Endothelial cell of umbilical vein (primary cell): Measurements from ENCODE around the gene ARHGAP32. TPM values are rescaled to one million over a fixed set of nuclear protein-coding genes. Genes with fewer than 3 reads are reported as not detected.

Experiments
- BruUV-seq: library from RNA; stranded (reverse); fragments of 400-500 nt; replicated peaks from 2 replicates; lab custom pipeline; 2021; lab: Mats Ljungman, UMichigan
- CTCF ChIA-PET: fragments of 300-600, 350-600 bp; sonication (Branson Sonifier 250); formaldehyde crosslinking; loops from one replicate; lab custom pipeline; 2021; ENCODE audit warnings: antibody characterized with exemption, inconsistent platforms; lab: Charles Lee
- POLR2A ChIA-PET: fragments of 300-600, 350-600 bp; sonication (Branson Sonifier 250); formaldehyde crosslinking; loops from one replicate; lab custom pipeline; 2021; ENCODE audit warnings: antibody characterized with exemption, inconsistent platforms; lab: Charles Lee
- DNase-seq: peaks from one replicate; pipeline ENCODE4 v3.0.0-alpha.2; 2011; ENCODE audit warnings: low read depth, low spot score
- FAIRE-seq: peaks from 2 replicates; lab custom pipeline; 2011; peaks lifted over from hg19 to GRCh38; lab: Jason Lieb, UNC
- H2AFZ ChIP-seq: 2 replicates; pipeline ENCODE4 v1.6.0; 2012; ENCODE audit warnings: low read depth, low read length, control low read depth, inconsistent platforms
- H3K27ac ChIP-seq: 2 replicates; pipeline ENCODE4 v1.5.1; 2011; ENCODE audit warnings: low read depth, mild to moderate bottlenecking, control low read depth, low read length, moderate library complexity; ENCODE audit not compliant: insufficient read depth
- H3K27me3 ChIP-seq, 2 experiments: 2 replicates each; pipeline versions ENCODE4 v1.6.0 to v1.6.1; 2011; ENCODE audit warnings: low read length in 2 of 2, mixed read lengths in 1 of 2; ENCODE audit not compliant: control insufficient read depth in 2 of 2, insufficient read depth in 2 of 2
- H3K36me3 ChIP-seq, 2 experiments: 2 replicates in 1 of 2; 3 replicates in 1 of 2; pipeline ENCODE4 v1.5.1; 2011; ENCODE audit warnings: low read length in 2 of 2, mild to moderate bottlenecking in 1 of 2, moderate library complexity in 1 of 2; ENCODE audit not compliant: control insufficient read depth in 2 of 2, insufficient read depth in 2 of 2; ENCODE audit errors: extremely low read depth in 1 of 2
- H3K4me1 ChIP-seq: 3 replicates; pipeline ENCODE4 v1.5.1; 2011; ENCODE audit warnings: mild to moderate bottlenecking, low read length; ENCODE audit not compliant: control insufficient read depth, insufficient read depth; ENCODE audit errors: extremely low read depth
- H3K4me2 ChIP-seq: 2 replicates; pipeline ENCODE4 v1.6.1; 2011; ENCODE audit warnings: low read length, control low read depth, mixed read lengths; ENCODE audit not compliant: insufficient read depth
- H3K4me3 ChIP-seq, 3 experiments: fragments of 200-600 bp in 1 of 3; sonication (generic), shearing (Covaris generic) in 1 of 3; replicated peaks in 1 of 3; 2 replicates each; pipeline ENCODE4 v1.5.1; 2011 to 2016; ENCODE audit warnings: control low read depth in 3 of 3, low read length in 3 of 3, mild to moderate bottlenecking in 2 of 3, inconsistent platforms in 1 of 3, low read depth in 1 of 3, moderate library complexity in 1 of 3; ENCODE audit not compliant: insufficient read depth in 1 of 3
- H3K79me2 ChIP-seq: 2 replicates; pipeline ENCODE4 v1.6.0; 2012; ENCODE audit warnings: low read length, inconsistent platforms; ENCODE audit not compliant: control insufficient read depth, insufficient read depth
- H3K9ac ChIP-seq: replicated peaks from 2 replicates; pipeline ENCODE3; 2011; ENCODE audit warnings: low read length, control low read depth; ENCODE audit not compliant: insufficient read depth; ENCODE audit errors: extremely low read depth
- H3K9me1 ChIP-seq: replicated peaks from 3 replicates; pipeline ENCODE4 v1.6.0; 2011; ENCODE audit warnings: mild to moderate bottlenecking, low read length; ENCODE audit not compliant: control insufficient read depth, insufficient read depth; ENCODE audit errors: extremely low read depth
- H3K9me3 ChIP-seq: replicated peaks from 2 replicates; pipeline ENCODE4 v1.5.1; 2012; ENCODE audit warnings: low read length, inconsistent platforms; ENCODE audit not compliant: control insufficient read depth, insufficient read depth
- H4K20me1 ChIP-seq: replicated peaks from 2 replicates; pipeline ENCODE3; 2011; ENCODE audit warnings: mild to moderate bottlenecking, low read length; ENCODE audit not compliant: control insufficient read depth, insufficient read depth; ENCODE audit errors: extremely low read depth
- EZH2 ChIP-seq: IDR thresholded peaks from 2 replicates; pipeline ENCODE4 v1.6.1; 2012; ENCODE audit warnings: borderline replicate concordance, low read depth, mild to moderate bottlenecking, moderate library complexity, low read length, inconsistent platforms; ENCODE audit not compliant: severe bottlenecking
- FOS ChIP-seq: IDR thresholded peaks from 2 replicates; pipeline ENCODE4 v1.6.1; 2011; ENCODE audit warnings: mild to moderate bottlenecking, low read length, moderate library complexity, borderline replicate concordance; ENCODE audit not compliant: insufficient read depth
- GATA2 ChIP-seq: IDR thresholded peaks from 2 replicates; pipeline ENCODE4 v1.7.0; 2011; ENCODE audit warnings: low read depth, mild to moderate bottlenecking, moderate library complexity, mixed read lengths, low read length; ENCODE audit not compliant: insufficient read length, insufficient read depth
- JUN ChIP-seq: IDR thresholded peaks from 2 replicates; pipeline ENCODE4 v1.6.1; 2011; ENCODE audit warnings: borderline replicate concordance, low read depth; ENCODE audit not compliant: insufficient read length, insufficient read depth
- MYC ChIP-seq: IDR thresholded peaks from one replicate; pipeline ENCODE4 v1.6.1; 2011; ENCODE audit warnings: mild to moderate bottlenecking, low read depth, low read length
- POLR2A ChIP-seq: IDR thresholded peaks from 2 replicates; pipeline ENCODE4 v1.6.1; 2012; ENCODE audit warnings: low read depth, mild to moderate bottlenecking, control low read depth, low read length
- POLR2AphosphoS5 ChIP-seq: IDR thresholded peaks from 2 replicates; pipeline ENCODE4 v1.6.1; 2012; ENCODE audit warnings: low read depth, mild to moderate bottlenecking, control low read depth, low read length, moderate library complexity; ENCODE audit not compliant: insufficient read depth
- dilution Hi-C: fragments of 300-500 bp; cut with MboI; formaldehyde crosslinking; loops from one replicate; pipeline ENCODE4 v1.15.0; 2019; ENCODE audit warnings: low sequenced_read_pairs; ENCODE audit not compliant: extremely low pct_ligation_motif_present
- intact Hi-C: fragments of 100-400 bp; cut with micrococcal nuclease; formaldehyde crosslinking; loops from one replicate; pipeline ENCODE4 v1.10.0; 2022
- polyA plus RNA-seq, 4 experiments: library from polyadenylated mRNA; depleted of rRNA in 3 of 4; stranded (reverse) in 3 of 4; unstranded in 1 of 4; fragments of >200 nt; gene quantifications; 2 replicates each; pipeline versions ENCODE4 v1.2.1 to v1.2.3, GENCODE V29; 2011 to 2012; ENCODE audit warnings: missing spikeins in 1 of 4
- total RNA-seq: library from RNA; stranded (reverse); gene quantifications from 2 replicates; pipeline ENCODE4 v1.2.3, GENCODE V29; 2021
- TF ChIP-seq, protein P1 (sequence below): IDR thresholded peaks from 2 replicates; pipeline ENCODE4 v1.6.1; 2011; ENCODE audit not compliant: insufficient read depth, insufficient read length
- TF ChIP-seq, protein P2 (sequence below), 2 donors: IDR thresholded peaks; 1 replicate in 1 of 2; 2 replicates in 1 of 2; pipeline ENCODE4 v1.5.1; 2011; ENCODE audit warnings: low read length in 2 of 2, mild to moderate bottlenecking in 2 of 2, moderate library complexity in 2 of 2, control low read depth in 1 of 2, inconsistent platforms in 1 of 2, low read depth in 1 of 2; ENCODE audit not compliant: insufficient read depth in 1 of 2; ENCODE audit errors: extremely low read depth in 1 of 2

ARHGAP32 gene
- total and polyA plus RNA-seq, 2 donors (not counting 3 experiments of a cell fraction or from before 2014, with no cell fraction given), result 3.4 to 9.1 TPM

DNA sequence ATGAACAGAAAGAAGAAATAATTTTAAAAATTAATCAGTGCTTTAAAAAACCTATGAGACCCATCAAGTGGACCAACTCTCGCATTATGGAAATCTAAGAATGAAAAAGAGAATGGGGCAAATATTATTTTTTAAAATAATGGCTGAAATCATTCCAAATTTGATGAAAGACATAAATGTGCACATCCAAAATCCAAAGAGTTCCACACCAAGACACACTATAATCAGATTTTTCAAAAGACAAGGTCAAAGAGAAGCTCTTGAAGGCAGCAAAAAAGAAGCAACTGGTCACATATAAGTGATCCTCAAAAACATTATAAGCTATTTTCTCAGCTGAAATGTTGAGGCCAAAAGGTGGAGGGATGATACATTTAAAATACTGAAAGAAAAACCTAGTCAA, 85.3 kb downstream of the ARHGAP32 start:
- DNase-seq (no peak), FAIRE-seq (no peak)
- no peaks in the 10 kb centered on the region for H3K79me2 ChIP-seq
- TF ChIP-seq FOS, result no peak
- no peak for TF ChIP-seq EZH2
- no peak for TF ChIP-seq JUN
- TF ChIP-seq, protein P1, sequence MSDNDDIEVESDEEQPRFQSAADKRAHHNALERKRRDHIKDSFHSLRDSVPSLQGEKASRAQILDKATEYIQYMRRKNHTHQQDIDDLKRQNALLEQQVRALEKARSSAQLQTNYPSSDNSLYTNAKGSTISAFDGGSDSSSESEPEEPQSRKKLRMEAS, result no peak
- TF ChIP-seq POLR2AphosphoS5, result no peak
- TF ChIP-seq POLR2A, result no peak
- no peak for TF ChIP-seq MYC
- TF ChIP-seq, protein P2, sequence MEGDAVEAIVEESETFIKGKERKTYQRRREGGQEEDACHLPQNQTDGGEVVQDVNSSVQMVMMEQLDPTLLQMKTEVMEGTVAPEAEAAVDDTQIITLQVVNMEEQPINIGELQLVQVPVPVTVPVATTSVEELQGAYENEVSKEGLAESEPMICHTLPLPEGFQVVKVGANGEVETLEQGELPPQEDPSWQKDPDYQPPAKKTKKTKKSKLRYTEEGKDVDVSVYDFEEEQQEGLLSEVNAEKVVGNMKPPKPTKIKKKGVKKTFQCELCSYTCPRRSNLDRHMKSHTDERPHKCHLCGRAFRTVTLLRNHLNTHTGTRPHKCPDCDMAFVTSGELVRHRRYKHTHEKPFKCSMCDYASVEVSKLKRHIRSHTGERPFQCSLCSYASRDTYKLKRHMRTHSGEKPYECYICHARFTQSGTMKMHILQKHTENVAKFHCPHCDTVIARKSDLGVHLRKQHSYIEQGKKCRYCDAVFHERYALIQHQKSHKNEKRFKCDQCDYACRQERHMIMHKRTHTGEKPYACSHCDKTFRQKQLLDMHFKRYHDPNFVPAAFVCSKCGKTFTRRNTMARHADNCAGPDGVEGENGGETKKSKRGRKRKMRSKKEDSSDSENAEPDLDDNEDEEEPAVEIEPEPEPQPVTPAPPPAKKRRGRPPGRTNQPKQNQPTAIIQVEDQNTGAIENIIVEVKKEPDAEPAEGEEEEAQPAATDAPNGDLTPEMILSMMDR (IDR thresholded peaks at IDR 0.05; ENCODE audit: extremely low read depth in 1 of 2, insufficient read depth in 1 of 2, low read depth in 1 of 2, low read length in 2 of 2), result no peak
- no peak for TF ChIP-seq GATA2
- no peak overlapping the region for H3K4me3 ChIP-seq
- POLR2A ChIA-PET, result no interaction called here
- dilution Hi-C loops, result no loop called here
- no peaks in the 10 kb centered on the region for H3K9me1 ChIP-seq
- no peaks in the 10 kb centered on the region for H3K9me3 ChIP-seq
- H4K20me1 ChIP-seq, result no peaks in the 10 kb centered on the region
- H2AFZ ChIP-seq, result no peak overlapping the region
- H3K9ac ChIP-seq, result no peak overlapping the region
- no peaks in the 10 kb centered on the region for H3K4me1 ChIP-seq
- no peak overlapping the region for H3K4me2 ChIP-seq
- intact Hi-C loops, result no loop called here
- H3K27me3 ChIP-seq, result no peaks in the 10 kb centered on the region
- no peak overlapping the region for H3K27ac ChIP-seq
- BruUV-seq, result no TSS peak
- CTCF ChIA-PET, result interaction anchor here (1.0 to 1.9 kb wide), 2 partner anchors 211 to 225 kb away, joined by 3 to 6 read pairs; no protein-coding TSS in a partner anchor
- H3K36me3 ChIP-seq, result no peaks in the 10 kb centered on the region
